Cardiac fibroblast (primary cell): ENCODE measurements around the gene CAMTA1.

Experiments used
- DNase-seq, 2 donors: peaks; one replicate each; pipeline versions ENCODE4 v3.0.0 to v3.0.0-alpha.2; 2010; ENCODE audit warnings: low read depth in 2 of 2
- H3K4me3 ChIP-seq, 2 donors: replicated peaks in 1 of 2; 1 replicate in 1 of 2; 2 replicates in 1 of 2; pipeline ENCODE4 v1.5.1; 2011; ENCODE audit warnings: low read depth in 2 of 2, low read length in 2 of 2, mild to moderate bottlenecking in 2 of 2, moderate library complexity in 1 of 2
- TF ChIP-seq, protein P1 (sequence below): IDR thresholded peaks from one replicate; pipeline ENCODE4 v1.5.1; 2011; ENCODE audit warnings: low read depth, mild to moderate bottlenecking, low read length, inconsistent platforms

The CAMTA1 gene

DNA sequence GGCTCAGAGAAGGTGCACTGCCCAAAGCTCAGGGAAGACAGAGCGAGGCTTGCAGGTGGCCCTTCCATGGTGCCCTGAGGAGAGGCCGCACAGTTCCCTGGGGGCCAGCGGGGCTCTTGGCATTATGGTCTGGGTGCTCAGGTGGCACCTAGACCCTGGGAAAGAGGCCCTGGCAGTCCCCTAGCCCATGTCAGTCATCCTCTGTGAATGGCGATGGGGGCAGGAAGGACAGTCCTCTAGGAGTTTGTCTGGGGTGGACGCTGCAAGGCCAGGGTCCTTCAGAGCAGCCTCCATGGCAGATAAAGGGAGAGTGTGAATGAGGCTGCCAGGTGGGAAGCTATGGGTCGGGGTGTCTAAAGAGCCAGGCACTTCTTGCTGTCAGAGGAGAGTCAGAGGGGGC, 640.0 kb downstream of the CAMTA1 start:
- no peak for DNase-seq
- no peak overlapping the region for H3K4me3 ChIP-seq
- TF ChIP-seq, protein P1, sequence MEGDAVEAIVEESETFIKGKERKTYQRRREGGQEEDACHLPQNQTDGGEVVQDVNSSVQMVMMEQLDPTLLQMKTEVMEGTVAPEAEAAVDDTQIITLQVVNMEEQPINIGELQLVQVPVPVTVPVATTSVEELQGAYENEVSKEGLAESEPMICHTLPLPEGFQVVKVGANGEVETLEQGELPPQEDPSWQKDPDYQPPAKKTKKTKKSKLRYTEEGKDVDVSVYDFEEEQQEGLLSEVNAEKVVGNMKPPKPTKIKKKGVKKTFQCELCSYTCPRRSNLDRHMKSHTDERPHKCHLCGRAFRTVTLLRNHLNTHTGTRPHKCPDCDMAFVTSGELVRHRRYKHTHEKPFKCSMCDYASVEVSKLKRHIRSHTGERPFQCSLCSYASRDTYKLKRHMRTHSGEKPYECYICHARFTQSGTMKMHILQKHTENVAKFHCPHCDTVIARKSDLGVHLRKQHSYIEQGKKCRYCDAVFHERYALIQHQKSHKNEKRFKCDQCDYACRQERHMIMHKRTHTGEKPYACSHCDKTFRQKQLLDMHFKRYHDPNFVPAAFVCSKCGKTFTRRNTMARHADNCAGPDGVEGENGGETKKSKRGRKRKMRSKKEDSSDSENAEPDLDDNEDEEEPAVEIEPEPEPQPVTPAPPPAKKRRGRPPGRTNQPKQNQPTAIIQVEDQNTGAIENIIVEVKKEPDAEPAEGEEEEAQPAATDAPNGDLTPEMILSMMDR: no peak

DNA sequence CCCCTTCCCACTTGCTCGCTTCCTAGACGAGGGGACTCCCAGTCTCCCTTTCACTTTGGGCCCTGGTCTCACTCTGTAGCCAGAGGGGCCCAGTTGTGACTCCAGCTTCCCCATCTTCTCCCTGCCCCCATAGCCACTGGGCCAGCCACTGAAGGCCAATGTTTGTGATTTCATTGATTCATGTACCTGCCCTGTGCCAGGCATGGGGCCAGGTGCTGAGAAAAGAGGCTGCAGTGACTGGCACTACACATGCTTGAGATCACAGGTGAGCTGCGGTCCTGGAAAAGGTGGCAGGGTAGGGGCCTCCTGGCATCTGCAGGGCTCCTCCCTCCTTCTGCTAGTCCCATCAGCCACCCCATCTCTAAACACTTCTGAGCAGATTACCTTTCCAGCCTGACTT, 640.5 kb downstream of the CAMTA1 start:
- TF ChIP-seq, protein P1: no peak
- no peak for DNase-seq
- H3K4me3 ChIP-seq: no peak overlapping the region

DNA sequence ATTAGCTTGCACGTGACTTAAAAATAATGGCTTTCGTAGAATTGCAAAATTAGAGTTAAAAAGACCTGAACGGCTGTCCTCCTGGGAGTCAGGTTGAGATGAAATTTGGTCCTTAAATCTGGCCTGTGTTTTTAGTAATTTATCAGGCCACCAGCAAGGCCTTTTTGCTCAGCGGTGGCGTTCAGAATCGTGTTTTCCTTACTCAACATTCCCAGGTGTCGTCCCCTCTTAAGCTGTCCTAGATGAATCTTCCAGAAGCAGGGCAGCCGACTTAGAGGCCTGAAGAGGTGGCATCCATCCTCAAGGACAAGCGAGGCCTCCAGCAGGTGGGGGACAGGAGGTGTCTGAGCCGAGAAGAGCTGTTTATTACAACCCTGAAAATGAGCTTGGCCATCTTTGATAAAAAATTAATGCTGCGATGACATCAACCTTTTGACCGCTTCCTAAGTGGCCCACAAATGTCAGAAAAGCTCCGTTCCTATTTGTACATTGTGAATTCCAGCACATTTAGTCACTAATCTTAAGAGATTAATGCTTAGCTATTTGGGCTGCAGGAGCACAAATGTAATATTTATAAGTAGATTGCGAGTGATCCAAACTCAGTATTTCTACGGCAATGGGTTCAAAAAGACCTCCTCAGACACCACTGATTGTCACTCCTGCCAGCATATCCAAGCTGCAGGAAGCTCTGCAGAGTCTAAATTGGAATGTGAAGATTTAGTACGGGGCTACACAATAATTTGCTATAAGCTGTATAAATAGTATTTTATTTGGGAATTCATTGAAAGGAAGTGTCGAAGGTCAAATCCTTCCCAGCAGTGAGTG, 641.7 kb downstream of the CAMTA1 start:
- DNase-seq: peak; percentile 13 to 23
- TF ChIP-seq, protein P1: no peak
- no peak overlapping the region for H3K4me3 ChIP-seq

DNA sequence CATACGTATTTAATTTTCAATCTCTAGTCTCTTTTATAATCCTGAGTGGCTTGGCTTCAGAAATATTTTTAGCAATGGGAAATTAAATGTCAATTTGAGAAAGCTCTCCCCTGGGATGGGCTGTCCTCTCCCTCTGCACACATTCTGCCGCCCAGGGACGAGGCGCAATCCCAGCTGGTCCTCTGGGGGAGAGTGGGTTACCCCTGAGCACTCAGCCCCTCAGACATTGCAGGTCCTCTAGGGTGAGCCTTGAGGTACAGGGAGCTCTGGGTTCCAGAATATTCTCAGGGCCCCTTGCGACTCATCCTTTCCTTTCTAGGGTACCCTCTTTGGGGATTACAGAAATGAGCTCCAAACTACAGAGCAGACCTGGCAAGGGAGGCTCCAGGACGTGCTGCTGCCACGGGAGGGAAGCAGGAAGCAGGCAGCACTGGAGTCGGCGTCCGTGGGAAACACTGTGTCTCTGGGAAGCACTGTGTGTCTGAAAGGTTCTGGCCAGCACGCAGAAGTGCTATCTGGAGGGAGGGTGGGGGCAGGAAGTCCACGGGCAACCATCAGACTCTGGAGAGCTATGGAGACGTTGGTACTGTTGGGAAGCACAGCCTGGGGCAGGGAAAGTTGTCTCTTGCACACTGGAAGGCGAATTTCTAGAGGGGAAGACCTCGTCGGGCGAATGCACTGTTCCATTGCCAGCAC, 642.5 kb downstream of the CAMTA1 start:
- no peak overlapping the region for H3K4me3 ChIP-seq
- peak in 1 of 2 donors; percentile 7 for DNase-seq
- TF ChIP-seq, protein P1: no peak

DNA sequence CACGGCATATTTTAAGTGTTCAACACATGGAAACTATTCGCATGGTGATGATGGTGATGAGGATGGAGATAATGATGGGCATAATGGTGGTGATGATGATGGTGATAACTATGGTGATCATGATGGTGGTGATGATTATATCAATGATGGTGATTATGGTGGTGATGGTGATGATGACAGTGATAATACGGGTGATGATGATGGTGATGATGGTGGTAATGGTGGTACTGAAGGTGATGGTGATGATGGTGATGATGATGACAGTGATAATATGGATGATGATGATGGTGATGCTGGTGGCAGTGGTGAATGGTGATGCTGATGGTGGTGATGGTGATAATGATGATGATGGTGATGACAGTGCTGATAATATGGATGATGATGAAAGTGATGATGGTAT, 644.0 kb downstream of the CAMTA1 start:
- TF ChIP-seq, protein P1: no peak
- DNase-seq: no peak
- no peak overlapping the region for H3K4me3 ChIP-seq

DNA sequence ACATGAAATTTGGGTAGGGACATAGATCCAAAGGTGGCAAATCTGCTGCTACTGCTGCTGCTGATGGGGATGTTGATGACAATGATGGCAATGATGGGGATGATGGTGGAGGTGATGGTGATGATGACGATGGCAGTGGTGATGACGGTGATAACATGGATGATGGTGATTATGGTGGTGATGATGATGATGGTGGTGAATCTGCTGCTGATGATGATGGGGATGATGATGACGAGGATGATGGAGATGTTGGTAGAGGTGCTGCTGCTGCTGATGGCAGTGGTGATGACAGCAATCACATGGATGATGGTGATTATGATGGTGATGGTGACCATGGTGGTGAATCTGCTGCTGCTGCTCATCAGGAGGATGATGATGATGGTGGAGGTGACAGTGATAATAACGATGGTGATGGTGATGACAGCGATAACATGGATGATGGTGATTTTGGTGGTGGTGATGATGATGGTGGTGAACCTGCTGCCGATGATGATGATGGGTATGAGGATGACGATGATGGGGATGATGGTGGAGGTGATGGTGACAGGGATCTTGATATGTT, 644.9 kb downstream of the CAMTA1 start:
- TF ChIP-seq, protein P1: no peak
- no peak for DNase-seq
- H3K4me3 ChIP-seq: no peak overlapping the region
